SHP77 treated with DMSO at 0.1 percent for 48 hours (cell line): ENCODE data around the gene EIF4A2.
"Not testable (repeated sequence)": the region's sequence is repeated elsewhere in the genome, so short reads cannot be mapped to it uniquely, and the experiment has no call there.

Experiments used
- DNase-seq: peaks from one replicate; lab custom pipeline; 2025; lab: John Stamatoyannopoulos, UW

Gene EIF4A2

GRCh38 chr3:186821429-186822387 is 38.3 kb downstream of the EIF4A2 start:
- DNase-seq, result no peak

GRCh38 chr3:186822388-186822759 is 39.0 kb downstream of the EIF4A2 start:
- DNase-seq, result not testable (repeated sequence)

GRCh38 chr3:186823386-186823785 is 40.0 kb downstream of the EIF4A2 start:
- no peak for DNase-seq

- DNase-seq, result no peak
These were observed 41.2 kb downstream of the EIF4A2 start for GRCh38 chr3:186824430-186825139.

GRCh38 chr3:186825294-186825821 is 42.0 kb downstream of the EIF4A2 start:
- DNase-seq, result no peak

- no peak for DNase-seq
These were observed 42.6 kb downstream of the EIF4A2 start for GRCh38 chr3:186825872-186826409.

GRCh38 chr3:186826410-186826975 is 43.1 kb downstream of the EIF4A2 start:
- no peak for DNase-seq

GRCh38 chr3:186826976-186827857 is 43.8 kb downstream of the EIF4A2 start:
- peak; percentile 10 for DNase-seq

GRCh38 chr3:186828340-186828739 is 45.0 kb downstream of the EIF4A2 start:
- no peak for DNase-seq

GRCh38 chr3:186831798-186832197 is 48.4 kb downstream of the EIF4A2 start:
- no peak for DNase-seq

GRCh38 chr3:186832276-186832675 is 48.9 kb downstream of the EIF4A2 start:
- no peak for DNase-seq
